ENCODE measurements around the gene POLR3K.
"Not testable (repeated sequence)": the region's sequence is repeated elsewhere in the genome, so short reads cannot be mapped to it uniquely, and the experiment has no call there.

The POLR3K gene

DNA sequence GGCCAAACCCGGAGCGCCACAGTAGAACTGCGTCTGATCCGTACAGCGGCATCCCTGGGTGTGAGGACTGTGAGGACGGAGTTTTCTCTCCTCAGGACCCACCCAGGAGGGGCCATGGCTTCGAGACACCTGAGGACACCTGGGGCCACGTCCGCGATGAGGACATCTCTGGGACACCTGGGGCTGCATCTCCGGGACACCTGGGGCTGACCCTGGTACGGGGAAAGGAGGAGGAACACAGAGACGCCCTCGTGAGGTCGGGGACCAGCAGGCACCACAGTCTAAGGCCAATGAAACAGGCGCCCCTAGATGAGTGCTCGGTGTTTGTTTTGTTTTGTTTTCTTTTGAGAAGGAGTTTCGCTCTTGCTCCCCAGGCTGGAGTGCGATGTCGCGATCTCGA lies 29.3 kb downstream of the POLR3K start:
- not testable (repeated sequence) for DNase-seq (ENCODE audit: low spot score); FAIRE-seq

DNA sequence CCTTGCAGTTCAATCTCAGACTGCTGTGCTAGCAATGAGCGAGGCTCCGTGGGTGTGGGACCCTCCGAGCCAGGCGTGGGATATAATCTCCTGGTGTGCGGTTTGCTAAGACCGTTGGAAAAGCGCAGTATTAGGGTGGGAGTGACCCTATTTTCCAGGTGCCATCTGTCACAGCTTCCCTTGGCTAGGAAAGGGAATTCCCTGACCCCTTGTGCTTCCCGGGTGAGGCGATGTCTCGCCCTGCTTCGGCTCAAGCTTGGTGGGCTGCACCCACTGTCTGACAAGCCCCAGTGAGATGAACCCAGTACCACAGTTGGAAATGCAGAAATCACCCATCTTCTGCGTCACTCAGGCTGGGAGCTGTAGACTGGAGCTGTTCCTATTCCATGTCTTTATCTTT lies 32.5 kb downstream of the POLR3K start:
- not testable (repeated sequence) for FAIRE-seq; DNase-seq (ENCODE audit: low spot score)

DNA sequence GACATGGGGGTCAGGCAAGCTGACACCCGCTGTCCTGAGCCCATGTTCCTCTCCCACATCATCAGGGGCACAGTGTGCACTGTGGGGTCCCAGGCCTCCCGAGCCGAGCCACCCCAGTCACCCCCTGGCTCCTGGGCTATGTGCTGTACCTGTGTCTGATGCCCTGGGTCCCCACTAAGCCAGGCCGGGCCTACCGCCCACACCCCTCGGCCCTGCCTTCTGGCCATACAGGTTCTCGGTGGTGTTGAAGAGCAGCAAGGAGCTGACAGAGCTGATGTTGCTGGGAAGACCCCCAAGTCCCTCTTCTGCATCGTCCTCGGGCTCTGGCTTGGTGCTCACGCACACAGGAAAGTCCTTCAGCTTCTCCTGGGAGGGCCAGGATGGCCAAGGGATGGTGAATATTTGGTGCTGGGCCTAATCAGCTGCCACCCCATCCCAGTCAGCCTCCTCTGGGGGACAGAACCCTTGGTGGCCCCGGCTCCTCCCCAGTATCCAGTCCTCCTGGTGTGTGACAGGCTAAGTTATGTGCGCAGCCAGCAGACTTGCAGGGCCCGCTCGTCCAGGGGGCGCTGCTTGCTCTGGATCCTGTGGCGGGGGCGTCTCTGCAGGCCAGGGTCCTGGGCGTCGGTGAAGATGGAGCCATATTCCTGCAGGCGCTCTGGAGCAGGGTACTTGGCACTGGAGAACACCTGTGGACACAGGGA lies 36.2 kb downstream of the POLR3K start:
- not testable (repeated sequence) for FAIRE-seq

DNA sequence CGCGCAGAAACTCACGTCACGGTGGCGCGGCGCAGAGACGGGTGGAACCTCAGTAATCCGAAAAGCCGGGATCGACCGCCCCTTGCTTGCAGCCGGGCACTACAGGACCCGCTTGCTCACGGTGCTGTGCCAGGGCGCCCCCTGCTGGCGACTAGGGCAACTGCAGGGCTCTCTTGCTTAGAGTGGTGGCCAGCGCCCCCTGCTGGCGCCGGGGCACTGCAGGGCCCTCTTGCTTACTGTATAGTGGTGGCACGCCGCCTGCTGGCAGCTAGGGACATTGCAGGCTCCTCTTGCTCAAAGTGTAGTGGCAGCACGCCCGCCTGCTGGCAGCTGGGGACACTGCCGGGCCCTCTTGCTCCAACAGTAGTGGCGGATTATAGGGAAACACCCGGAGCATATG lies 42.6 kb downstream of the POLR3K start:
- DNase-seq (ENCODE audit: low spot score); FAIRE-seq: not testable (repeated sequence)

More for the DNA sequence above, 36.2 kb downstream of the POLR3K start:
- DNase-seq (ENCODE audit: low spot score): not testable (repeated sequence)

DNA sequence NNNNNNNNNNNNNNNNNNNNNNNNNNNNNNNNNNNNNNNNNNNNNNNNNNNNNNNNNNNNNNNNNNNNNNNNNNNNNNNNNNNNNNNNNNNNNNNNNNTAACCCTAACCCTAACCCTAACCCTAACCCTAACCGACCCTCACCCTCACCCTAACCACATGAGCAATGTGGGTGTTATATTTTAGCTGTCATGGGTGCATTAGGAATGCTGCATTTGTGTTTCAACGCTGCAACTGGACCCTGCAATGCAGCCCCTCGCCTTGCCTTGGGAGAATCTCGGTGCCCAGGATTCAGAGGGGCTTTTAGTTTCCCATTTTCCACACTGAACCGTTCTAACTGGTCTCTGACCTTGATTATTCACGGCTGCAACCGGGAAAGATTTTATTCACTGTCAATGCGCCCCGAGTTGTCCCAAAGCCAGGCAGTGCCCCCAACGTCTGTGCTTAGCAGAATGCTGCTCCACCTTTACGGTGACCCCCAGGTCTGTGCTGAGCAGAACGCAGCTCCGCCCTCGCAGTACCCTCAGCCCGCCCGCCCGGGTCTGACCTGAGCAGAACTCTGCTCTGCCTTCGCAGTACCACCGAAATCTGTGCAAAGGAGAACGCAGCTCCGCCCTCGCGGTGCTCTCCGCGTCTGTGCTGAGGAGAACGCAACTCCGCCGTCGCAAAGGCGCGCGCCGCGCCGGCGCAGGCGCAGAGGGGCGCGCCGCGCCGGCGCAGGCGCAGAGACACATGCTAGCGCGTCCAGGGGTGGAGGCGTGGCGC lies 43.3 kb downstream of the POLR3K start:
- FAIRE-seq: no peak
- peak; percentile 41 for DNase-seq (ENCODE audit: low spot score)
